Activated T-cell treated with anti-CD3 and anti-CD28 coated beads, Interleukin-2, amount 50 U/mL, for 4 hours (primary cell): ENCODE data around the gene NPIPA1. TPM values are rescaled to one million over a fixed set of nuclear protein-coding genes. Genes with fewer than 3 reads are reported as not detected.
"Not testable (repeated sequence)": the region's sequence is repeated elsewhere in the genome, so short reads cannot be mapped to it uniquely, and the experiment has no call there.

Experiments
- ATAC-seq, 2 donors: fragments of 200-7000 bp; cut with Tn5 transposase; one replicate each; pipeline ENCODE4 v1.10.0; 2021
- DNase-seq: peaks from one replicate; pipeline ENCODE4 v3.0.0-alpha.2; 2020
- H3K27me3 Mint-ChIP-seq: one replicate; pipeline ENCODE4 v1.8.0; 2021; ENCODE audit warnings: low read depth, mixed read lengths
- H3K36me3 Mint-ChIP-seq: one replicate; pipeline ENCODE4 v1.8.0; 2022; ENCODE audit warnings: mixed read lengths; ENCODE audit not compliant: insufficient read depth
- H3K4me1 Mint-ChIP-seq: one replicate; pipeline ENCODE4 v1.8.0; 2021; ENCODE audit warnings: low read depth, mixed read lengths
- H3K4me3 Mint-ChIP-seq: one replicate; pipeline ENCODE4 v1.8.0; 2021; ENCODE audit warnings: mild to moderate bottlenecking, moderate library complexity, mixed read lengths
- H3K9me3 Mint-ChIP-seq: one replicate; pipeline ENCODE4 v1.8.0; 2021; ENCODE audit warnings: mixed read lengths
- total RNA-seq, 3 donors: library from RNA; stranded (reverse); gene quantifications; one replicate each; pipeline ENCODE4 v1.2.1, GENCODE V29; 2021

NPIPA1 gene
- total RNA-seq, 3 donors from 2014 or later: 53.8 to 75.8 (median 58.7) TPM

GRCh38 chr16:14958970-14959369 lies 21.7 kb downstream of the NPIPA1 start:
- Mint-ChIP-seq H3K4me3 (no peak overlapping the region), H3K27me3 (peaks cover 16% of the 10 kb centered on the region), H3K36me3 (no peaks in the 10 kb centered on the region), H3K4me1 (no peaks in the 10 kb centered on the region), H3K9me3 (peaks cover 6% of the 10 kb centered on the region)
- ATAC-seq (no peak), DNase-seq (no peak)

GRCh38 chr16:14961405-14962186 lies 24.4 kb downstream of the NPIPA1 start:
- H3K9me3 Mint-ChIP-seq: peaks cover 6% of the 10 kb centered on the region
- ATAC-seq (no peak), DNase-seq (no peak)
- H3K4me3 Mint-ChIP-seq: no peak overlapping the region
- peaks cover 23% of the 10 kb centered on the region for H3K27me3 Mint-ChIP-seq
- H3K4me1 Mint-ChIP-seq: no peaks in the 10 kb centered on the region
- no peaks in the 10 kb centered on the region for H3K36me3 Mint-ChIP-seq

GRCh38 chr16:14963281-14964173 lies 26.3 kb downstream of the NPIPA1 start:
- Mint-ChIP-seq H3K36me3 (no peaks in the 10 kb centered on the region), H3K9me3 (peaks cover 6% of the 10 kb centered on the region), H3K4me3 (no peak overlapping the region), H3K4me1 (no peaks in the 10 kb centered on the region), H3K27me3 (peaks cover 20% of the 10 kb centered on the region)
- DNase-seq (no peak), ATAC-seq (no peak)

GRCh38 chr16:14965328-14965727 lies 28.1 kb downstream of the NPIPA1 start:
- Mint-ChIP-seq H3K9me3 (peaks cover 6% of the 10 kb centered on the region), H3K27me3 (peaks cover 20% of the 10 kb centered on the region), H3K4me1 (no peaks in the 10 kb centered on the region), H3K36me3 (no peaks in the 10 kb centered on the region), H3K4me3 (no peak overlapping the region)
- DNase-seq (no peak), ATAC-seq (no peak)

- DNase-seq, H3K9me3 Mint-ChIP-seq, ATAC-seq, H3K36me3 Mint-ChIP-seq, H3K4me1 Mint-ChIP-seq, H3K27me3 Mint-ChIP-seq, H3K4me3 Mint-ChIP-seq: not testable (repeated sequence)
Measured at GRCh38 chr16:14969795-14970194, 32.6 kb downstream of the NPIPA1 start.

GRCh38 chr16:14971621-14972228 lies 34.5 kb downstream of the NPIPA1 start:
- H3K27me3 Mint-ChIP-seq, DNase-seq, H3K4me1 Mint-ChIP-seq, H3K36me3 Mint-ChIP-seq, H3K9me3 Mint-ChIP-seq, H3K4me3 Mint-ChIP-seq, ATAC-seq: not testable (repeated sequence)

GRCh38 chr16:14973785-14974322 lies 36.6 kb downstream of the NPIPA1 start:
- not testable (repeated sequence) for H3K9me3 Mint-ChIP-seq, H3K36me3 Mint-ChIP-seq, ATAC-seq, H3K27me3 Mint-ChIP-seq, DNase-seq
- Mint-ChIP-seq H3K4me3 (peak overlapping the region; percentile 54), H3K4me1 (peaks cover 16% of the 10 kb centered on the region)

GRCh38 chr16:14974331-14974655 lies 37.0 kb downstream of the NPIPA1 start:
- not testable (repeated sequence) for DNase-seq, H3K9me3 Mint-ChIP-seq, H3K36me3 Mint-ChIP-seq, ATAC-seq, H3K27me3 Mint-ChIP-seq
- Mint-ChIP-seq H3K4me1 (peaks cover 17% of the 10 kb centered on the region), H3K4me3 (peak overlapping the region; percentile 90)

GRCh38 chr16:14974656-14975417 lies 37.6 kb downstream of the NPIPA1 start, which contains the start of gene PDXDC1:
Gene PDXDC1 (plus strand): TSS chr16:14975026. CDS start chr16:14975200, 174 bp downstream.
- DNase-seq (peak; percentile 99), ATAC-seq (peak; percentile 97 to 98)
- not testable (repeated sequence) for H3K27me3 Mint-ChIP-seq, H3K36me3 Mint-ChIP-seq, H3K9me3 Mint-ChIP-seq
- H3K4me3 Mint-ChIP-seq: peak within 1 kb of the TSS; percentile 90
- peaks cover 17% of the 10 kb centered on the region for H3K4me1 Mint-ChIP-seq

- H3K4me3 Mint-ChIP-seq: peak overlapping the region; percentile 90
Measured at GRCh38 chr16:14975418-14976194, 38.4 kb downstream of the NPIPA1 start.

GRCh38 chr16:14976971-14977736 lies 39.9 kb downstream of the NPIPA1 start:
- H3K4me3 Mint-ChIP-seq, ATAC-seq, H3K36me3 Mint-ChIP-seq, H3K27me3 Mint-ChIP-seq, DNase-seq, H3K9me3 Mint-ChIP-seq: not testable (repeated sequence)
- peaks cover 19% of the 10 kb centered on the region for H3K4me1 Mint-ChIP-seq

More at GRCh38 chr16:14975418-14976194, 38.4 kb downstream of the NPIPA1 start:
- DNase-seq (peak; percentile 63), ATAC-seq (peak; percentile 14 to 27)
- not testable (repeated sequence) for H3K36me3 Mint-ChIP-seq, H3K9me3 Mint-ChIP-seq, H3K27me3 Mint-ChIP-seq
- H3K4me1 Mint-ChIP-seq: peaks cover 17% of the 10 kb centered on the region

GRCh38 chr16:14978281-14978680 lies 41.0 kb downstream of the NPIPA1 start:
- H3K9me3 Mint-ChIP-seq, DNase-seq, H3K36me3 Mint-ChIP-seq, ATAC-seq, H3K27me3 Mint-ChIP-seq, H3K4me3 Mint-ChIP-seq: not testable (repeated sequence)
- peaks cover 20% of the 10 kb centered on the region for H3K4me1 Mint-ChIP-seq
